Stimulated activated CD4-positive, alpha-beta T cell treated with anti-CD3 and anti-CD28 coated beads, Interleukin-1b, Interleukin-23, amount 100 ng/mL, for 24 hours (primary cell): ENCODE results near the gene BAD.
"Not testable (repeated sequence)": the region's sequence is repeated elsewhere in the genome, so short reads cannot be mapped to it uniquely, and the experiment has no call there.

Source experiments
- DNase-seq, 4 experiments: peaks; one replicate each; pipeline ENCODE4 v3.0.0-alpha.2; 2020; ENCODE audit warnings: low read depth in 4 of 4, low spot score in 1 of 4

Gene BAD

DNA sequence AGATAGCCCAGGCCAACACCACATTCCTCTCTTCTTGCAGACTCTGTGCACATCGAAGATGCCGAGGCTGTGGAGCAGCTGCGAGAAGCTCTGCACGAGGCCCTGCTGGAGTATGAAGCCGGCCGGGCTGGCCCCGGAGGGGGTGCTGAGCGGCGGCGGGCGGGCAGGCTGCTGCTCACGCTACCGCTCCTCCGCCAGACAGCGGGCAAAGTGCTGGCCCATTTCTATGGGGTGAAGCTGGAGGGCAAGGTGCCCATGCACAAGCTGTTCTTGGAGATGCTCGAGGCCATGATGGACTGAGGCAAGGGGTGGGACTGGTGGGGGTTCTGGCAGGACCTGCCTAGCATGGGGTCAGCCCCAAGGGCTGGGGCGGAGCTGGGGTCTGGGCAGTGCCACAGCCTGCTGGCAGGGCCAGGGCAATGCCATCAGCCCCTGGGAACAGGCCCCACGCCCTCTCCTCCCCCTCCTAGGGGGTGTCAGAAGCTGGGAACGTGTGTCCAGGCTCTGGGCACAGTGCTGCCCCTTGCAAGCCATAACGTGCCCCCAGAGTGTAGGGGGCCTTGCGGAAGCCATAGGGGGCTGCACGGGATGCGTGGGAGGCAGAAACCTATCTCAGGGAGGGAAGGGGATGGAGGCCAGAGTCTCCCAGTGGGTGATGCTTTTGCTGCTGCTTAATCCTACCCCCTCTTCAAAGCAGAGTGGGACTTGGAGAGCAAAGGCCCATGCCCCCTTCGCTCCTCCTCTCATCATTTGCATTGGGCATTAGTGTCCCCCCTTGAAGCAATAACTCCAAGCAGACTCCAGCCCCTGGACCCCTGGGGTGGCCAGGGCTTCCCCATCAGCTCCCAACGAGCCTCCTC is 31.4 kb upstream of the BAD start:
- not testable (repeated sequence) for DNase-seq

DNA sequence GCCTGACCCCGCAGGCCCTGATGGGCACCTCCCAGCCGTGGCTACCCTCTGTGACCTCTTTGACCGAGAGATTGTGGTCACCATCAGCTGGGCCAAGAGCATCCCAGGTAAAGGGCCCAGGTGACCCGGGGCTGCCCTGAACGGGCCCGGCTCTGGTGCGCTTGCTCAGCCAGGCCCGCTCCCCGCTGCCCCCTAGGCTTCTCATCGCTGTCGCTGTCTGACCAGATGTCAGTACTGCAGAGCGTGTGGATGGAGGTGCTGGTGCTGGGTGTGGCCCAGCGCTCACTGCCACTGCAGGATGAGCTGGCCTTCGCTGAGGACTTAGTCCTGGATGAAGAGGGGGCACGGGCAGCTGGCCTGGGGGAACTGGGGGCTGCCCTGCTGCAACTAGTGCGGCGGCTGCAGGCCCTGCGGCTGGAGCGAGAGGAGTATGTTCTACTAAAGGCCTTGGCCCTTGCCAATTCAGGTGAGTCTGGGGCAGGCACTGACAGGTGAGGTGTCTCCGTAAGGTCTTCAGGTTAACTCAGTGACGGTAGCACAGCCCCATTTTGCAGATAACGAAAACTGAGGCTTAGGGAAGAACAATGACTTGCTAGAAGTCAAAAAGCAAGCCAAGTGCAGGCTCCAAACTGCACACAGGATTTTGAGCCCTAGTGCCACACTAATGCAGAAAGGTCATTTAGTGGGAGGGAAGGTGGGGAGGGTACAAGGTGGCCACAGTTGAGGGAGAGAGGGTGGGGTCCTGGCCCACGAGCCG is 30.5 kb upstream of the BAD start:
- no peak for DNase-seq

DNA sequence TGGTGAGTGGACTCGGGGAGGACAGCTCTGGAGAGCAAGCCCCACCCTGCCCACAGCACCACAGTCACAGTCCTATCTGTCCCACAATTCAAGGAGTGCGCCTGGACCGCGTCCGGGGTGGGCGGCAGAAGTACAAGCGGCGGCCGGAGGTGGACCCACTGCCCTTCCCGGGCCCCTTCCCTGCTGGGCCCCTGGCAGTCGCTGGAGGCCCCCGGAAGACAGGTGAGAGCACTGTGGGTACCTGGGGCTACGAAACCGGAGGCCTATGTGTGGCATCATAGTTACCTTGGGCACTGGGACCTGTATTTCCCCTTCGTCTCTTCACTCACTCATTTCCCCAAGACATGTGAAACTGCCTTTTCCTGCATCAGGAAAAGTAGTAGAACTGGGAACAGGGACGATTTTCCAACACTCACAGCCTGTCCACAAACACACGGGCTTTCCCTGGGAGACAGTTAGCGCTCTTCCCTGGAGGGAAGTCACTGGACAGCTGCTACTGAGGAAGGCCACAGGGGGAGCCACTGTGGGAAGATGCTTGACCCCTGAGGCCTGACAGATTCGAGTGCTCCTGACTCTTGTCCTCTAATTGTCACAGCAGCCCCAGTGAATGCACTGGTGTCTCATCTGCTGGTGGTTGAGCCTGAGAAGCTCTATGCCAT is 29.8 kb upstream of the BAD start:
- no peak for DNase-seq

GRCh38 chr11:64313491-64314145 is 29.2 kb upstream of the BAD start:
- DNase-seq: no peak

- DNase-seq: no peak
Measured at GRCh38 chr11:64312947-64313346, 28.5 kb upstream of the BAD start.

DNA sequence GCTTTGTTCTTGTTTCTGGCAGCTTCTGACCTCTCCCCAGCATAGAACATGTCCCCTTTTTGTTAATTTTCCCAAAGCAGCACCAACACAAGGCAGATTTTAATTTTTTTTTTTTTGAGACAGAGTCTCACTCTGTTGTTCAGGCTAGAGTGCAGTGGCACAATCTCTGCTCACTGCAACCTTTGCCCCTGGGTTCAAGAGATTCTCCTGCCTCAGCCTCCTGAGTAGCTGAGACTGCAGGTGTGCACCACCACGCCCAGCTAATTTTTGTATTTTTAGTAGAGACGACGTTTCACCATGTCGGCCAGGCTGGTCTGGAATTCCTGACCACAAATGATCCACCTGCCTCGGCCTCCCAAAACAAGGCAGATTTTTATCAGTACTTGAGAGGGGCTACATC is 23.3 kb upstream of the BAD start:
- not testable (repeated sequence) for DNase-seq

- no peak for DNase-seq
Measured at GRCh38 chr11:64306876-64307622, 22.6 kb upstream of the BAD start.

DNA sequence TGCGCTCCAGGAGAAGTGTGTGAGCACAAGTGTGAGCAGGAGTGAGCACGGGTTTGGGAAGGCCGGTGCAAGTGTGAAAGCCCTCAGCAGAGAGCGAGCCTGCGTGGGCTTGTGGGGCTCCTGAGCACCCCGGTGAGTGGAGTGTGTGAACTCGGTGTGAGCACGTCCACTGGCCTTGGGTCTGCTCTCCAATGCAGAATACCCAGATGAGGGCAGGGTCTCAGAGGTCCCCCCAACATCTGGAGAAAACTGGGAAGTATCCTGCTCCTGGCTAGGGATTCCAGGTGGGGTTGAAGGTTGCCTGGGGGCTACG is 22.1 kb upstream of the BAD start:
- DNase-seq: no peak

DNA sequence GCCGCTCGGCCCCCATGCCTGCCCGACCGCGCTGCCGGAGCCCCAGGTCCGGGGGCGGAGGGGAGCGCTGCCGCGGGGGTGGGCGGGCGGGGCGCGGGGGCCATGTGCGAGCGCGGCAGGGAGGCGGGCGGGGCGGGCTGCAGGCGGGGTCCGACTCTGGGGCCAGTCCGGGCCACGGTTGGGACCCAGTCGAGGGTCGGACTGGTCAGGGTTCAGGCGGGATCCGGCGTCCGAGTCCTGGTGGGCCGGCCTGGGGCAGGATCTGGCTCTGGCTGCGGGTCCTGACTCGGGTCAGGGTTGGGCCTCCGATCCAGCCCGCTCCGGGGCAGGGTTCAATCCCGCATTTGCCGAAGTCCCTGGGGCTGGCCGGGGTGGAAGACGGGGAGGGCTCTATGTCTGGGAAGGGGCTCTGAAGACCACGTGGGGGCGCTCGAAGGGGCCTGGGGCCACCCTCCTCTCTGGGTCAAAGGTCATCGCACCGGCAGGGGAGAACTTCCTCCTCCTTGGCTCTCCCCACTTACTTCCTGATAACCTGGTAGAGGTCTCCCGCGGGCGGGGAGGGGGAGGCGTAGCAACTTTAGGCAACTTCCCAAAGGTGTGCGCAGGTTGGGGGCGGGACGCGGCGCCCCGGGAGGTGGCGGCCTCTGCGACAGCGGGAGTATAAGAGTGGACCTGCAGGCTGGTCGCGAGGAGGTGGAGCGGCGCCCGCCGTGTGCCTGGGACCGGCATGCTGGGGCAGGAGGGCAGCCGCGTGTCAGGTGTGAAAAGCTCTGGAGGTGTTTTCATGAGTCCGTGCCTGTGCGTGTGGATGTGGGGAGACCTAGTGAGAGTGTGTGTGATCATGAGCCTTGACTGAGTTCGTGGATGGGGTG is 21.5 kb upstream of the BAD start:
- peak; percentile 32 to 59 (median 52) for DNase-seq

- peak; percentile 99 to 100 (median 100) for DNase-seq
Measured at GRCh38 chr11:64305075-64305690, 20.7 kb upstream of the BAD start, which contains the start of gene ESRRA. Gene ESRRA (plus strand): TSS chr11:64305524. CDS start chr11:64307180, 1,656 bp downstream.

DNA sequence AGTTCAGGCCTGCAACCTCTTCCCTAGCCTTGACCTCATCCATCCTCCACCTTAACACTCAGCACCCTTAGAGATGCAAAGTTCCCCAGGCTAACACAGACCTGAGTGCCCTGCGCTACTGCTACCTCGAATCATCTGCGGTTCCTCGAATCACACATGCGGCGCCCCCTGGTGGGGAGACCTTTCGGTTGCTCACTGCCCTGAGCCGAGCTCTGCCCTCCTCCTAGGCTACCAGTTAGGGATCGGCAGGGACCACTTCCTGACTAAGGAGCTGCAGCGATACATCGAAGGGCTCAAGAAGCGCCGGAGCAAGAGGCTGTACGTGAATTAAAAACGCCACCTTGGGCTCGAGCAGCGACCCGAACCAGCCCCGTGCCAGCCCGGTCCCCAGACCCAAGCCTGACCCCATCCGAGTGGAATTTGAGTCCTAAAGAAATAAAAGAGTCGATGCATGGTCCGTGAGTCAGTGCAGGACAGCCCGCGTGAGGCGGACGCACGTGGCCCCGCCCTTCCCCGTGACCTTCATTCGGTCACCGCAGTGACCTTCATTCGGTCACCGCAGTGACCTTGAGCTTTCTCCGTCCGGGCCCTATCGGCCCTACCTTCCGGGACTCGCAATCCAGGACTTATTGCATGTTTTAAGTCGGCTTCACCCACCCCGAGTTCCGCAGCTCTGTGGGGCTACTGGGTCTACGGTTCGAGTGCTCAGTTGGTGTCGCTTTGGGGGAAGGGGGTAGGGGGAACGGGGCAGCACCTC is 20.0 kb upstream of the BAD start:
- peak; percentile 90 to 97 (median 96) for DNase-seq

DNA sequence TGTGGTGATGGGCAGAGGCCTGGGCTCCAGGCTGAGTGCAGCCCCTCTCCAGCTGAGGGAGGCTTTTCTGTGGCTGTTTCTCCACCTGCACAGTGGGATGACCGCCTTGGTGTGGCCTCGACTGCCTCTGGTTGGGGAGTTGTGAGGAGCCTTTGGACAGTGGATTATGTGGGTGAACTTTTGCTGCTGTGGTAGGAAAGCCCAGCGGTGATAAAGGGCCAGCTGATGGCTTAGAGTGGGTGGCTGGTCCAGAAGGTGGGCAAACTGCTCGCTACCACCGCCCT is 19.5 kb upstream of the BAD start:
- no peak for DNase-seq

DNA sequence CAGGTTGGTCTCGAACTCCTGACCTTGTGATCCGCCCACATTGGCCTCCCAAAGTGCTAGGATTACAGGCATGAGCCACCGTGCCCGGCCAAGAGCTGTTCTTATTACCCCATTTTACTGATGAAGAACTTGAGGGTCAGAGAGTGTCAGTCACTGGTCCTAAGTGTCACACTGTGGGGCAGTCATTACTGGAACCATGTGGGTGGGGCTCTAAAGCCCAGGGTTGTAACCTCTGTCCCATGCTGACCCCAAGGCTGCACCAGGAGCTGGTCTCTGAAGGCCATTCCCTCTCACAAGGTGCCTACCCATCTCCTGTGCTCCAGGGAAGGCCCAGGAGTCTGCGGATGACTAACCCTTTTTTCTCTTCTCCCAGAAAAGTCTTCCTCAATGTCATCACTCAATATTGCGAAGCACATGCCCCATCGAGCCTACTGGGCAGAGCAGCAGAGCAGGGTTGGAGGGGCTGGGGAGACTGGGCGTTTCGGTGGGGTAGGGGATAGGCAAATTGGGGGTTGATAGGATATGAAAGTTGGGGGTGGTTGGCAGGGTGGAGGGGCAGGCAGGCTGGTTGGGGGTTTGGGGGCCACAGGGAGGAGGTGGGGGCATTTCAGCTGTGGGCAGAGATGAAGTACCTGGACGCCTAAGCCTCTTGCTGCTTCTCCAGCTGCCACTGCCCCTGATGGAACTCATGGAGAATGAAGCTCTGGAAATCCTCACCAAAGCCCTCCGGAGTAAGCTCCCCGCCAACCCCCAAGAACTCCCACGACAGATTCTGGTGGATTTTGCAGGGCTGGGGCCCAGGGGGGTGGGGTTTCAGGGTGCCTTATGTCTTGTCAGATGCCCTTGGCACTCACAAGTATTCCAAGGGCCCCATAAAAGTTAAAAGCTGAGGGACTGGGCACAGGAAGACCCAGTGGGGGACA is 18.9 kb upstream of the BAD start:
- DNase-seq: no peak

- DNase-seq: no peak
Measured at GRCh38 chr11:64299847-64300648, 15.6 kb upstream of the BAD start, which contains the start of gene CATSPERZ. Gene CATSPERZ (plus strand): TSS chr11:64300358. CDS start chr11:64300411, 53 bp downstream.

GRCh38 chr11:64298966-64299846 is 14.7 kb upstream of the BAD start:
- DNase-seq: no peak
